GM13977 (cell line): Measurements from ENCODE around the gene STMN3.
A peak's percentile ranks its signal among the peaks of the same experiment; 100 is the strongest.

ENCODE experiments used
- DNase-seq: peaks from one replicate; pipeline ENCODE4 v3.0.0; 2012; ENCODE audit warnings: low spot score
- in situ Hi-C: fragments of 300-500 bp; cut with MboI; formaldehyde crosslinking; loops from one replicate; pipeline ENCODE4 v1.12.0; 2022; ENCODE audit warnings: low sequenced_read_pairs, low pct_unique_long_range_greater_than_20kb, mixed read lengths, inconsistent platforms; ENCODE audit not compliant: unreplicated experiment
- TF ChIP-seq, protein P1 (sequence below): IDR thresholded peaks from 2 replicates; pipeline ENCODE4 v1.5.1; 2012; ENCODE audit warnings: mild to moderate bottlenecking, control low read depth; ENCODE audit not compliant: insufficient read depth; ENCODE audit errors: extremely low read depth, missing control alignments

The STMN3 gene

DNA sequence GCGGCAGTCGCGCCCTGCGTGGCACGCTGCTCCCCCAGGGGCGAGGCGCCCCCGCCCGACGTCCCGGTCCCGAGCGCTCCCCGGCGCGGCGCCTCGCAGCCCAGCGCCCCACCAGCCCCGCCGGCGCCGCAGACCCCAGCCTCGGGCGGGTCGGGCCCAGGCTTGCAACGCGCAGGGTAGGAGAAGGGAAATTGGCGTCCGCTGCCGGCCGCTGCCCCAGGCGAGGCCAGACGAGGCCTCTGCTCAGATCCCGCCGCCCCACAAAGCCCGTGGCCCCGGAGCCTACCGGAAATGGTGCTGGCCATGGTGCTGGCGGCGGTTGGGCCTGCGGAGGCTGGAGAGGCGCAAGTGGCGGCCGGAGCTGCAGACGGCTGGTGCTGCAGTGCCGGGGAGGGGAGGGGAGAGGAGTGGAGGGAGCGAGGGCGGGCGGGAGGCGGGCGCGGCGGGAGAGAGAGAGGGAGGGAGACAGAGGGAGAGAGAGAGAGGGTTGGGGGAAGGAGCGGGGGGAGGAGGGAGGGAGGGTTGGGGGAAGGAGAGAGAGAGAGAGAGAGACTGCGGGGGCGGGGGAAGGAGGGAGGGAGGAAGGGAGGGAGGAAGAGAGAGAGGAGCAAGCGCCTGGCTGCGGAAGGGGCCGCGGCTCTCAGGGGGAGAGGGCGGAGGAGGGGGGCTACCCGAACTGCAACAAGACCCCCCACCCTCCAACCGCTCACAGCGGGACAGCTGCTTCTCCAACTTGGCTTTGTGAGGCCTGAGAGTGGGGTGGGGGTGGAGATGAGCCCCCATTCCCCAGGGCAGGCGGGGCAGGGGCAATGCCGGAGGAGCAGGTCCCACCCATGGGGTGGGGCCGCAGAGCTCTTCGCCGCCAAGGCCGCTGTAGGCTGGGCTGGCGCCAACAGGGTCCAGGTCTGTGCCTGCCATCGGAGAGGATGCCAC, at the start of gene STMN3:
STMN3 (minus strand) TSS at position 384 of the 933 bp plus-strand sequence; CDS start at position 305, 79 bp downstream.
- in situ Hi-C loops: no loop called here
- peak; percentile 88 for DNase-seq
- TF ChIP-seq, protein P1, sequence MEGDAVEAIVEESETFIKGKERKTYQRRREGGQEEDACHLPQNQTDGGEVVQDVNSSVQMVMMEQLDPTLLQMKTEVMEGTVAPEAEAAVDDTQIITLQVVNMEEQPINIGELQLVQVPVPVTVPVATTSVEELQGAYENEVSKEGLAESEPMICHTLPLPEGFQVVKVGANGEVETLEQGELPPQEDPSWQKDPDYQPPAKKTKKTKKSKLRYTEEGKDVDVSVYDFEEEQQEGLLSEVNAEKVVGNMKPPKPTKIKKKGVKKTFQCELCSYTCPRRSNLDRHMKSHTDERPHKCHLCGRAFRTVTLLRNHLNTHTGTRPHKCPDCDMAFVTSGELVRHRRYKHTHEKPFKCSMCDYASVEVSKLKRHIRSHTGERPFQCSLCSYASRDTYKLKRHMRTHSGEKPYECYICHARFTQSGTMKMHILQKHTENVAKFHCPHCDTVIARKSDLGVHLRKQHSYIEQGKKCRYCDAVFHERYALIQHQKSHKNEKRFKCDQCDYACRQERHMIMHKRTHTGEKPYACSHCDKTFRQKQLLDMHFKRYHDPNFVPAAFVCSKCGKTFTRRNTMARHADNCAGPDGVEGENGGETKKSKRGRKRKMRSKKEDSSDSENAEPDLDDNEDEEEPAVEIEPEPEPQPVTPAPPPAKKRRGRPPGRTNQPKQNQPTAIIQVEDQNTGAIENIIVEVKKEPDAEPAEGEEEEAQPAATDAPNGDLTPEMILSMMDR: no peak

DNA sequence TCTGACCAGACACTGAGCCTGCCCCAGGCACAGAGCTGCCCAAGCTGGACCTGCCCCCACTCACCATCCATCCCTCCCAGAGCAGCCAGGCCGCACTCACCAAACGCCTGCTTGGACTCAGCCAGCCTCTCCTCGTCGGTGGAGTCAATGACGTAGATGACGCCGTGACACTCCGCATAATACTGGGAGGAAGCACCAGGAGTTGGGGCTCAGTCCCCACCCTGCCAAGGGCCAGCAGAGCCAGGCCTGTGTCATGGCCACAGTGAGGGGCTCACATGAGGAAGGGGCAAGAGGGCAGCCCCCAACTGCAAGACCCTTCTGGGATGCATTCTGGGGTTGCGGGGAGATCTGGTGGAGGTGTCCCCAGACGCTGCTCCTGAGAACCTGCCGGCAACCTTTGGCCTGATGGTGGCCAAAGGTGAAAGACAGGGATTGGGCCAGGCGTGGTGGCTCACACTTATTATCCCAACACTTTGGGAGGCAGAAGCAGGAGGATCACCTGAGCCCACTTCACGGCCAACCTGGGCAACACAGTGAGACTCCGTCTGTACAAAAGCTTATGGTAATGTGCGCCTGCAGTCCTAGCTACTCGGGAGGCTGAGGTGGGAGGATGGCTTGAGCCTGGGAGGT, 48.9 kb upstream of the STMN3 start:
- no peak for DNase-seq
- TF ChIP-seq, protein P1: no peak
- in situ Hi-C loops: no loop called here

DNA sequence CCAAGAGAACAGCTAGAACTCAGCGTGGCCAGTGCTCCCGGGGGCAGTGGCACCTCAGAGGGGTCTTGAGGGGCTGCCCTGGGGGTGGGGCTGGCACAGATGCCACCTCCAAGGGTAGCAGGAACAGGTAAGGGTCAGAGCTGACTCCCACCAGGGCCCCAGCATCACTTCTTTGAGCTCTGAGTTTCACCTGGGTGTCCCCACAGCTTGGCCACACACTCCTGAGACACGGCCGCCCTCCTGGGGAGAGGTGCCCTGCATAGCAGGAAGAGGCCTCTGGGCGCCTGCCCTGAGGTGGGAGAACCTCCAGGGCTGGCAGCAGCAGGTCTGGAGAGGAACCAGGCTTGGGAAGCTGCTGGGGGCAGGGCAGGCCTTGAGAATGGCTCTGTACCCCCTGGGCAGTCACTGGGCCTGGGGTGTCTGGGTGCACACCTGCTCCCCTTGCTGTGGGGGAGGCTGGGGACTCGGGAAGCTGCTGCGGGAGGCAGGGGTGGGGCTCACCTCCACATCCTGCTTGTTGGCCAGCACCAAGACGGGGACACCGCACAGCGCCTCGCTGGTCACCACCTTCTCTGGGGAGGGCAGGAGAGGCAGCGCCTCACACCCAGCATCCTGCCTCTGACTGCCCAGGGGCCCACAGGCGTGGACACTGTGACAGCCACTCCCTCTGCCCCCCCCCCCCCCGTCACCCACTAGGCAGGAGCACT, 48.3 kb upstream of the STMN3 start:
- in situ Hi-C loops: no loop called here
- TF ChIP-seq, protein P1: no peak
- peak; percentile 18 for DNase-seq

DNA sequence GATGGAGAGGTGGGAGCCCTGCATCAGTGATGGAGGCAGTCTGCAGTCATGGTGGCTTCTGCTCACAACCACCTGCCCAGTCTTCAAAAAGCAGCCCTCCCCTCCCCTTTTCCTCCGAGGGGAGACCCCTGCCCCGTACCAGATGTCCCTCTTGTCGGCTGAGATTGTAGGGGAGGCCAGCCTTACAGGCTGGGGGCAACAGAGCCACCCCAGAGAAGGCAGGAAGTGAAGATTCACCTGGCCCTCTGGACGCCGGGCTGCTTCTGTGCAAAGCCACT, 47.8 kb upstream of the STMN3 start:
- in situ Hi-C loops: no loop called here
- TF ChIP-seq, protein P1: no peak
- peak; percentile 15 for DNase-seq

DNA sequence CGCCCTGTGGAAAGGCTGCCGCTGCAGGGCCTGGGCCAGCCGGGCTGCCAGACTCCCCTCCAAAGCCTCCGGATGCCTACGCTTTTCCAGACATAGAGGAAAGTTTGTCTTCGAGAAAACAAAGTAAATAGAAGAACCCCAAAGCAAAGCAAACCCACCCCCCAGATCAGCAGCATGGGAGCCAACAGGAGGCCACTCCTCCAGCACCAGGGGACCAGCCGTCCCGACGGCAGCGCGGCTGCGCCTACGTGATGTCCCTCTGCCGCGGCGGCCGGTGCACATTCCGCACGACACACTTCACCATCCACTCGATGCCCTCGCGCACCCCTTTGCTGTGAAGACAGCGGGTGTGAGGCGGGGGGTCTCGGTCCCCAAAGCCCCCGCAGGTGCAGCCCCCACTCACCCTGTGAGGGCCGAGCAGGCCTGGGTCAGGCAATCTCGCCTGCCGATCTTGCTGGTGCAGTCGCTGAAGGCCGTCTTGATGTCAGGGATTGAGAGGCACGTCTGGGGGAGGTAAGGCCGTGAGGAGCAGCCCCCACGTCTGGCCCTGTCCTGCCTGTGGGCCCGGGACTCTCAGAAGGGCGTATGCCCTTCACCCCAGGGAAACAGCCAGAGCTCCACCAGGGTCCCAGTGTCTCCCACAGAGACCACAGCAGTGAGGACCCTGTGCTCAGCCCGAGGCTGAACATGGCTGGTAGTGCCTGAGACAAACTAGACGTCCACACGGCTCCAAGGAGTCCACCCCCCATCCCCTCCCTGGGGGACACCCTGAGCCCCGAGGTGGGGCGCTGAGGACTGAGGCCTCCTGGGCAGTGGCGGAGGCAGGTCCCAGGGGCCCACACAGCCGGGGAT, 47.2 kb upstream of the STMN3 start:
- DNase-seq: peak; percentile 16
- in situ Hi-C loops: no loop called here
- TF ChIP-seq, protein P1: no peak
